Mammary epithelial cell (primary cell): Measurements from ENCODE around the gene PLB1.

Source experiments
- CTCF ChIP-seq, 2 donors: IDR thresholded peaks in 1 of 2; conservative IDR thresholded peaks in 1 of 2; 2 replicates each; pipeline ENCODE4 v1.5.1; 2011 to 2012; ENCODE audit warnings: inconsistent platforms in 2 of 2, low read length in 2 of 2, mild to moderate bottlenecking in 2 of 2, control low read depth in 1 of 2, low read depth in 1 of 2; ENCODE audit not compliant: insufficient read depth in 1 of 2; ENCODE audit errors: extremely low read depth in 1 of 2
- EZH2 ChIP-seq: IDR thresholded peaks from 2 replicates; pipeline ENCODE4 v1.6.1; 2012; ENCODE audit warnings: low read length, inconsistent platforms, borderline replicate concordance

GRCh38 chr2:28619213-28620196, 123.6 kb downstream of the PLB1 start:
- TF ChIP-seq CTCF (conservative IDR thresholded peaks at IDR 0.05 in 1 of 2, IDR thresholded peaks at IDR 0.05 in 1 of 2; ENCODE audit: extremely low read depth in 1 of 2, insufficient read depth in 1 of 2, low read depth in 1 of 2, low read length in 2 of 2) (no peak), EZH2 (no peak)
